RWPE2 (cell line): ENCODE measurements around the gene CDR2L.

Experiments
- ATAC-seq: fragments of 200-7000 bp; cut with Tn5 transposase; 3 replicates; pipeline ENCODE4 v1.9.1; 2021; ENCODE audit warnings: low read depth
- DNase-seq: peaks from one replicate; pipeline ENCODE4 v3.0.0-alpha.2; 2020; ENCODE audit warnings: low spot score
- H3K27ac ChIP-seq: fragments of 450-650 bp; 2 replicates; pipeline ENCODE4 v1.5.1; 2017; ENCODE audit warnings: mild to moderate bottlenecking; ENCODE audit not compliant: poor library complexity, severe bottlenecking
- H3K27me3 ChIP-seq: fragments of 250-450 bp; sonication (Bioruptor Pico); 2 replicates; pipeline ENCODE4 v1.5.1; 2021; ENCODE audit warnings: mild to moderate bottlenecking, moderate library complexity; ENCODE audit not compliant: insufficient read depth, poor library complexity, severe bottlenecking
- H3K36me3 ChIP-seq: fragments of 250-450 bp; sonication (Bioruptor Pico); 2 replicates; pipeline ENCODE4 v1.5.1; 2020; ENCODE audit warnings: low read depth, mild to moderate bottlenecking, moderate library complexity
- H3K4me1 ChIP-seq: fragments of 250-450 bp; sonication (Bioruptor Pico); 2 replicates; pipeline ENCODE4 v1.5.1; 2021; ENCODE audit warnings: mild to moderate bottlenecking, moderate library complexity; ENCODE audit not compliant: insufficient read depth, poor library complexity, severe bottlenecking
- H3K4me3 ChIP-seq: fragments of 250-450 bp; sonication (Bioruptor Pico); 2 replicates; pipeline ENCODE4 v1.5.1; 2021; ENCODE audit warnings: mild to moderate bottlenecking, moderate library complexity; ENCODE audit not compliant: severe bottlenecking
- H3K9me3 ChIP-seq: fragments of 250-450 bp; sonication (Bioruptor Pico); 2 replicates; pipeline ENCODE4 v1.5.1; 2021; ENCODE audit warnings: mild to moderate bottlenecking, moderate library complexity; ENCODE audit not compliant: severe bottlenecking
- TF ChIP-seq, protein P1 (sequence below): fragments of 450-650 bp; IDR thresholded peaks from one replicate; pipeline ENCODE4 v1.5.1; 2017; ENCODE audit warnings: mild to moderate bottlenecking, moderate library complexity; ENCODE audit not compliant: poor library complexity, severe bottlenecking

CDR2L gene

DNA sequence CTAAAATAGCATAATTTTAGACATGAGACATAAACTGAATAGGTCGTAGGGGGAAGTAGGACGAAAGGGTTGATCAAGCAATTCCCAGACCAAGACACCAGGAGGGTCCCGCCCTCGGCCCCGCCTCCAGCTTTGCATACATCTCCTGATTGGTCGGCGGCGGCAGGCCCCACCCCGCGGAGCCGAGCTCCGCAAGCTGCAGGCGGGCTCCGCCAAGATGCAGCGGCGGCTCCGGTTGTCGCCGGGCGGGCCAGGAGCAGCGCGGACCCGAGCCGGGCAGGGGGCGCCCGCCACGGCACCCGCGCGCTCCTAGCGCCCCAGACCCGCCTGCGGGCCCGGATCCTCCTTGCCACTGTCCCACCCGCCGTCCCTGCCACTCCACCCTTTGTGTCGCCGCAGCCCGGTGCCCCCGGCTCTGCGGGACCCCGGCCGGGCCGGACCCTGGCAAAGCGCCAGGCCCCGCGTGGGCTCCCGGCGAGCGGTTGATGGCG, at the start of gene CDR2L:
Gene CDR2L, plus strand, starts transcription at position 215 of the 491 bp plus-strand sequence. CDS start 412 bp downstream, outside the sequence.
- DNase-seq (peak; percentile 96), ATAC-seq (peak; percentile 87)
- H3K9me3 ChIP-seq: no peaks in the 10 kb centered on the region
- H3K4me3 ChIP-seq: peak within 1 kb of the TSS; percentile 94
- H3K36me3 ChIP-seq: no peaks in the 10 kb centered on the region
- H3K27ac ChIP-seq: peak within 1 kb of the TSS; percentile 65
- H3K27me3 ChIP-seq: no peaks in the 10 kb centered on the region
- peaks cover 18% of the 10 kb centered on the region for H3K4me1 ChIP-seq
- TF ChIP-seq, protein P1, sequence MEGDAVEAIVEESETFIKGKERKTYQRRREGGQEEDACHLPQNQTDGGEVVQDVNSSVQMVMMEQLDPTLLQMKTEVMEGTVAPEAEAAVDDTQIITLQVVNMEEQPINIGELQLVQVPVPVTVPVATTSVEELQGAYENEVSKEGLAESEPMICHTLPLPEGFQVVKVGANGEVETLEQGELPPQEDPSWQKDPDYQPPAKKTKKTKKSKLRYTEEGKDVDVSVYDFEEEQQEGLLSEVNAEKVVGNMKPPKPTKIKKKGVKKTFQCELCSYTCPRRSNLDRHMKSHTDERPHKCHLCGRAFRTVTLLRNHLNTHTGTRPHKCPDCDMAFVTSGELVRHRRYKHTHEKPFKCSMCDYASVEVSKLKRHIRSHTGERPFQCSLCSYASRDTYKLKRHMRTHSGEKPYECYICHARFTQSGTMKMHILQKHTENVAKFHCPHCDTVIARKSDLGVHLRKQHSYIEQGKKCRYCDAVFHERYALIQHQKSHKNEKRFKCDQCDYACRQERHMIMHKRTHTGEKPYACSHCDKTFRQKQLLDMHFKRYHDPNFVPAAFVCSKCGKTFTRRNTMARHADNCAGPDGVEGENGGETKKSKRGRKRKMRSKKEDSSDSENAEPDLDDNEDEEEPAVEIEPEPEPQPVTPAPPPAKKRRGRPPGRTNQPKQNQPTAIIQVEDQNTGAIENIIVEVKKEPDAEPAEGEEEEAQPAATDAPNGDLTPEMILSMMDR: no peak

DNA sequence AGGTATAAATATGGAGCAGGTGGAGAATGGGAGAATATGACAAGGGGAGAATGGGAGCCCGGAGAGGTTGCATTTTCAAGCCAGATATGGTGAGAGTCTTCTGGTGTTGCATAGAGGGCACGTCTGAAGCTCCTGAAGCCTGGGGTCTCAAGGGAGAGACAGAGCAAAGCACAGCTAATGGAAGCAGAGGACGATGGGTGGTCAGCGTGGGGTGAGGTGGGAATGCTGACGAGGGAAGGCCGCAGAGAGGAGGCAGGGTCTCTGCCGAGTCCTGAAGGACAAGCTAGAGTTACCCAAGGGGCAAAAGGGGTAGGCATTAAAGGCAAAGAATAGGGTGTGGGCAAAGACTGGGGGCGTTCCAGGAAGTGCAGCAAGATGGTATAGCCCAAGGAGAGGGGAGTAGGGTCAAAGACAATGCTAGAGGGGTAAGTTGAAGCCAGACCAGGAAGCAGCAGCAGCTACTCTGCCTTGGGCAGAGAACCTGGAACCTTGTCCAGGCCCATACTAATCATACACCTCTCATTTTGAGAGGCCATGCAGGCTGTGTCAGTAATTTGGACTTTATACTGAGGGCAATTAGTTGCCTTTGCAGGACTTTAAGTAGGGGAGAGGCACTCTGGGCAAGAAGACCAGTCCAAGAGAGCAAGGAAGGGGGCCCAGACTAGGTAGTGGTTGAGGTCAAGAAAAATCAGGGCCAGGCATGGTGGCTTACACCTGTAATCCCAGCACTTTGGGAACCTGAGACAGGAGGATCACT, 49.1 kb upstream of the CDR2L start:
- Histone ChIP-seq H3K4me3 (no peak overlapping the region), H3K9me3 (no peaks in the 10 kb centered on the region), H3K27me3 (peaks cover 29% of the 10 kb centered on the region), H3K4me1 (peaks cover 3% of the 10 kb centered on the region), H3K36me3 (no peaks in the 10 kb centered on the region), H3K27ac (no peak overlapping the region)
- TF ChIP-seq, protein P1: no peak
- peak; percentile 61 for DNase-seq
- no peak for ATAC-seq

DNA sequence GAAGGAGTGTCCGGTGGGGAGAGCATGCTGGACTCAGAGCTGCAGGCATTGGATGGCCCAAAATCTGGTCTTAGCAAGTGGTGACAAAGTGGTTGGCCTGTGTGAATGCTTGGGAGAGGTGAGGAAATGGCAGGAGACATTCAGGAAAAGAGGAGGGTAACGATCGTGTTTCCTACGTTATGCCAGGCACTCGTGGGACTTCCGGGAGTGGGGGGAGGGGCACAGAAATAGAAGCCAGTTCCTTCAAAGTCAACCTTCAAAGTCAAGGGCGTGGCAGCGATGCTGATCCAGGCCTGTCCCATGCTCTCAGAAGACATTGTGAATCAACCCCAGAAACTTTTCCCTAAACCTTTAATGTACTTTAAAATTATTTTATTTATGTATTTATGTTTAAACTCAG, 47.9 kb upstream of the CDR2L start:
- Histone ChIP-seq H3K4me3 (no peak overlapping the region), H3K27me3 (peaks cover 28% of the 10 kb centered on the region)

DNA sequence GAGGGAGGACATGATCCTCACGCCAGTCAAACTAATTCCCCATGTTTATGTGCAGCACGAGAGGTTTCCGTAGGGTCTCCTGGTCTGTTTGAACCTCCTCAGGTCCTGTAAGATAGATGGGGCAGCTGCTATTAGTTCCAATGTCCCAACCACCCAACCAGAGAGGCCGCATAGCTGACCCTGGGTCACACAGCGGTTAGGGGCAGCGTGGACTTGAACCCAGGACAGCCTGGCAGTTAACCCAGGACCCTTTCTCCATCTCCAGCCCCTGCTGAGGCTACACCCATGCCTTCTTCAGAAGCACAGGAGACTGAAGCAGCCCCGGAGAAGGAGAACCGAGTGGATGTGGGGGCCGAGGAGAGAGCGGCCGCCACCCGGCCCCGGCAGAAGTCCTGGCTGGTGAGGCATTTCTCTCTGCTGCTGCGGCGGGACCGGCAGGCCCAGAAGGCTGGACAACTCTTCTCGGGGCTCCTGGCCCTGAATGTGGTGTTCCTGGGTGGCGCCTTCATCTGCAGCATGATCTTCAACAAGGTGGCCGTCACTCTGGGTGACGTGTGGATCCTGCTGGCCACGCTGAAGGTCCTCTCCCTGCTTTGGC, 46.2 kb upstream of the CDR2L start:
- no peak for ATAC-seq
- Histone ChIP-seq H3K36me3 (no peaks in the 10 kb centered on the region), H3K27ac (no peak overlapping the region), H3K4me1 (peaks cover 16% of the 10 kb centered on the region), H3K4me3 (no peak overlapping the region), H3K27me3 (peaks cover 16% of the 10 kb centered on the region), H3K9me3 (no peaks in the 10 kb centered on the region)
- TF ChIP-seq, protein P1: no peak
- DNase-seq: no peak

More for the DNA sequence above, 47.9 kb upstream of the CDR2L start:
- peaks cover 12% of the 10 kb centered on the region for H3K4me1 ChIP-seq
- no peaks in the 10 kb centered on the region for H3K9me3 ChIP-seq
- DNase-seq (no peak), ATAC-seq (no peak)
- no peaks in the 10 kb centered on the region for H3K36me3 ChIP-seq
- no peak overlapping the region for H3K27ac ChIP-seq
- TF ChIP-seq, protein P1: no peak
